Mucosa of rectum (tissue), 2 donors: ENCODE data around the gene EXT2.

Experiments used
- H3K27ac ChIP-seq, 2 donors: one replicate each; pipeline ENCODE4 v1.7.0; 2013; ENCODE audit warnings: inconsistent platforms in 2 of 2, low read depth in 2 of 2, low read length in 2 of 2
- H3K27me3 ChIP-seq, 2 donors: one replicate each; pipeline ENCODE4 v1.7.0; 2013; ENCODE audit warnings: low read length in 2 of 2; ENCODE audit not compliant: control insufficient read depth in 2 of 2, insufficient read depth in 2 of 2
- H3K36me3 ChIP-seq, 2 donors: one replicate each; pipeline ENCODE4 v1.7.0; 2013; ENCODE audit warnings: low read length in 2 of 2; ENCODE audit not compliant: control insufficient read depth in 2 of 2, insufficient read depth in 2 of 2
- H3K4me1 ChIP-seq, 2 donors: one replicate each; pipeline ENCODE4 v1.7.0; 2013; ENCODE audit warnings: low read length in 2 of 2, mild to moderate bottlenecking in 1 of 2; ENCODE audit not compliant: control insufficient read depth in 2 of 2, insufficient read depth in 2 of 2
- H3K4me3 ChIP-seq, 2 donors: one replicate each; pipeline ENCODE4 v1.7.0; 2013; ENCODE audit warnings: low read length in 2 of 2
- H3K9ac ChIP-seq, 2 donors: one replicate each; pipeline ENCODE4 v1.7.0; 2013; ENCODE audit warnings: low read length in 2 of 2, low read depth in 1 of 2, mild to moderate bottlenecking in 1 of 2
- H3K9me3 ChIP-seq, 2 donors: one replicate each; pipeline ENCODE4 v1.7.0; 2013; ENCODE audit warnings: low read length in 2 of 2; ENCODE audit not compliant: control insufficient read depth in 2 of 2
- donor health status: healthy.
- donor health status: Normal muscosa, but diverticular disease.

Gene EXT2

DNA sequence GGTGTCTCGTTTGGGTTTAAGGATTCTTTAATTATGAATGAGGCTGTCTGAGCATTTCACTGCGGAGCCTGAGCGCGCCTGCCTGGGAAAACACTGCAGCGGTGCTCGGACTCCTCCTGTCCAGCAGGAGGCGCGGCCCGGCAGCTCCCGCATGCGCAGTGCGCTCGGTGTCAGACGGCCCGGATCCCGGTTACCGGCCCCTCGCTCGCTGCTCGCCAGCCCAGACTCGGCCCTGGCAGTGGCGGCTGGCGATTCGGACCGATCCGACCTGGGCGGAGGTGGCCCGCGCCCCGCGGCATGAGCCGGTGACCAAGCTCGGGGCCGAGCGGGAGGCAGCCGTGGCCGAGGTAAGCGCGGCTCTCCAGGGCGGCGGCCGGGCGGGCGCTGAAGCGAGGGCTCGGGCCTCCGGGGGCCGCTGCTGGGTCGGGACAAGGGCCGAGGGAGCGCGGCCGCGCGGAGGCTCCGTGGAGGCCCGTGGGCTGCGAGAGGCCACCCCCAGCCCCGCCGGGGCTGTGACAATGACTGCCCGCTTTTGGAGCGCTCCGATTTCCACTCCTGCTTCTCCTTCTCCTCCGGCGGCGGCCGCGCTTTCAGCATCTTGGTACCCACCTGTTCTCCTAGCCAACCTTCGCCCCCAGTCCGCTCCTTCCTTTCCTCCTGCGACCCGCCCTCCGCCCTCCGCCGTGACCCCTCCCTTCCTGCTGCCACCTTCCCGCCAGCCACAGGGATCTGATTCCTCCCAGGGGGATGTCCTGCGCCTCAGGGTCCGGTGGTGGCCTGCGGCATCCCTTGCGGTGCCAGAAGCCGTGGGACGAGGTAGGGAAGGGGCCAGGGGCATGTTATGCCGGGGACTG is at the start of gene EXT2:
TSS of gene EXT2 (plus strand) at position 173 of the 854 bp plus-strand sequence. CDS start 12,035 bp downstream, outside the sequence.
- H3K27ac ChIP-seq: peak within 1 kb of the TSS; percentile 74 to 81
- H3K36me3 ChIP-seq: peaks cover 0 to 2% of the 10 kb centered on the region in 2 donors

DNA sequence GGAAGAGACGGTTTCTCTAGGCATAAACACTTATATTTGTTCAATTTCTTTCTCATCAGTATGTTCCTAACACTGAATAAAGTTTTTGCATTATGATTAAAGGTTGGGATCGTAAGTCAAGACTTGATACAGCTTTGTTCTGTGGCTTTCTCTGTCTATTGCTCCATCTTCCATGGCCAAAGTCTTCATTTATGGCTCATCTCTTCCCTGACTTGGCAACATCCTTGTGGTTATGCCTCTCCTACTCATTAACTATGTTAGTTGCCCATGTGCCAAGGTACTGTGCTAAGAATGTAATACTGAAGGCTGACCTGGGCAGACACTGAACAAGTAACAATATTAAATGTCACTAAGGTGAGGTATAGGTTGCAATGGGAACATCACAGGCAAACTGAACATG is 49.3 kb upstream of the EXT2 start:
- Histone ChIP-seq H3K27me3 (no peaks in the 10 kb centered on the region), H3K4me3 (no peak overlapping the region), H3K9me3 (no peaks in the 10 kb centered on the region), H3K36me3 (no peaks in the 10 kb centered on the region), H3K27ac (no peak overlapping the region), H3K9ac (no peak overlapping the region), H3K4me1 (no peaks in the 10 kb centered on the region)

More for the DNA sequence above, at the start of gene EXT2:
- peaks cover 7 to 8% of the 10 kb centered on the region in 2 donors for H3K4me1 ChIP-seq
- no peaks in the 10 kb centered on the region for H3K9me3 ChIP-seq
- H3K9ac ChIP-seq: peak within 1 kb of the TSS; percentile 63 to 90
- no peaks in the 10 kb centered on the region for H3K27me3 ChIP-seq
- H3K4me3 ChIP-seq: peak within 1 kb of the TSS; percentile 83 to 87

- Histone ChIP-seq H3K36me3 (no peaks in the 10 kb centered on the region), H3K27me3 (no peaks in the 10 kb centered on the region), H3K4me1 (no peaks in the 10 kb centered on the region), H3K27ac (no peak overlapping the region), H3K9me3 (no peaks in the 10 kb centered on the region), H3K9ac (no peak overlapping the region), H3K4me3 (no peak overlapping the region)
Observed at GRCh38 chr11:44047298-44047697, 48.2 kb upstream of the EXT2 start.

- Histone ChIP-seq H3K27ac (no peak within 1 kb of the TSS), H3K4me3 (no peak within 1 kb of the TSS), H3K36me3 (no peaks in the 10 kb centered on the region), H3K9me3 (no peaks in the 10 kb centered on the region), H3K4me1 (no peaks in the 10 kb centered on the region), H3K9ac (no peak within 1 kb of the TSS), H3K27me3 (no peaks in the 10 kb centered on the region)
Observed at GRCh38 chr11:44047931-44048431, 47.5 kb upstream of the EXT2 start, which contains the start of gene ACCSL. ACCSL (plus strand) TSS chr11:44047981; CDS start chr11:44048037, 56 bp downstream.

DNA sequence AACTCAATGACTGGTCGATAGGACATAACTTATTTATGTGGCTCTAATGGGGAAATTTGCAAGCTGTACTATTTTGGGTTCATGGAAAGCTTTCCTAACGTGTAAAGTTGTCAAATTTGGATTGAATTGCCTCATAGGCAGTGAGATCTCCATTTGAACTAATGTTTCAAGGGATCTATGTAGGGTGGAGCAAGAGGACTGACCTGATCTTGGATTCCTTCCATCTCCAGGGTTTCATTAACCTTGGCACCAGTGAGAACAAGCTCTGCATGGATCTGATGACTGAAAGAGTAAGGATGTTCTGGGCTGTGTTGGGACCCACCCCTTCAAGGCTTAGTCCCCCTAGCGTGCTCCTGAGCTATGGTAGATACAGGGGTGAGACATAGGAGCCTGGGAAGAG is 45.6 kb upstream of the EXT2 start:
- no peak overlapping the region for H3K27ac ChIP-seq

DNA sequence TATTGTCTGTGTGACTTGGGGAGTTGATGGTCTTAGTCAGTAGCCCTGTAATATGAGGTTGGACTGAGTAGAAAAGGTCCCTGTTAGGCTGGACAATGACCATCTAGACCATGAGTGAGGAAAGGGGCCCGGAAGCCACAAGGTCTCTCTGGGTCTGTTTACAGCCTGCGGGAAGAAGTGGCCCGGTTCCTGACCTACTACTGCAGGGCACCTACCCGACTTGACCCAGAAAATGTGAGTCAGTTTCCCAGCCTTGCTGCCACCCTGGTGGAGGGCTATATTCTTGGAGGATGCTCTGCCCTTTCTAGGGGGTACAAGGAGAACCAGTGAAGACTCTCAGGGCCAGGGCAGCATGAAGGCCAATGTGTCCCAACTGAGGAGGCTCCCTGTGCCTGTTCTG is 44.3 kb upstream of the EXT2 start:
- H3K27me3 ChIP-seq: no peaks in the 10 kb centered on the region
- H3K36me3 ChIP-seq: no peaks in the 10 kb centered on the region
- H3K27ac ChIP-seq: no peak overlapping the region
- no peaks in the 10 kb centered on the region for H3K9me3 ChIP-seq
- H3K4me3 ChIP-seq: no peak overlapping the region
- no peak overlapping the region for H3K9ac ChIP-seq
- no peaks in the 10 kb centered on the region for H3K4me1 ChIP-seq

More for the DNA sequence above, 45.6 kb upstream of the EXT2 start:
- H3K36me3 ChIP-seq: no peaks in the 10 kb centered on the region
- no peak overlapping the region for H3K9ac ChIP-seq
- no peak overlapping the region for H3K4me3 ChIP-seq
- H3K9me3 ChIP-seq: no peaks in the 10 kb centered on the region
- H3K4me1 ChIP-seq: no peaks in the 10 kb centered on the region
- no peaks in the 10 kb centered on the region for H3K27me3 ChIP-seq

DNA sequence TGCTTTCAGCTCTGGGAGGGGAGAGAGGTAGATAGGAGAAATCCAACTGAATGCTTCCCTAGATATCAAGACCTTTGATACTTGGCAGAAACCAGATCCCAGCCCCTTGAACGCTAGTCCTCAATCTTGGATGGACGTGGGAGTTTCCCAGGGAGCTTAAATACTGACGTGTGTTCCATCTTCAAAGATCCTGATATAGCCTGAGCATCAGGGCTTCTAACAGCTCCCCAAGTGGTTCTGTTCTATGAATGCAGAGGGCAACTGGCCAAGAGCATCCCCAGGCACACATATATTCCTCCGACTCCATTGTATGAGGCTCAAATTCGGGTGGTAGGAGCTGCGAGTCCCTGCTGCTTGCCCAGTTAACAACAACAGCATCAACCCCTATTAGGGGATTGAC is 38.1 kb upstream of the EXT2 start:
- no peaks in the 10 kb centered on the region for H3K4me1 ChIP-seq
- no peaks in the 10 kb centered on the region for H3K27me3 ChIP-seq
- no peak overlapping the region for H3K4me3 ChIP-seq
- H3K27ac ChIP-seq: no peak overlapping the region
- H3K36me3 ChIP-seq: no peaks in the 10 kb centered on the region
- no peak overlapping the region for H3K9ac ChIP-seq
- no peaks in the 10 kb centered on the region for H3K9me3 ChIP-seq

DNA sequence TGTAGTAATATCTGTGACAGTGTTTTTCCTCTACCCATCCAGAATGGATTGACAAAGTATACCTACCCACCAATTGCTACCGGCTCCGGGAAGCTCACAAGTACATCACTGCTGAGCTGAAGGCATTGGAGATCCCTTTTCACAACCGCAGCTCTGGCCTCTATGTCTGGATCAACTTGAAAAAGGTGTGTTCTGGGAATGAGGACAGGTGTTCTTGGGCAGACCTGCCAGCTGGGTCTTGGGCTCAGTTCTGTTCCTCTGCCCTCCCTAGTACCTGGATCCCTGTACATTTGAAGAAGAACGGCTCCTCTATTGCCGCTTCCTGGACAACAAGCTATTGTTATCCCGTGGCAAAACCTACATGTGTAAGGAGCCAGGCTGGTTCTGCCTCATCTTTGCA is 37.2 kb upstream of the EXT2 start:
- no peak overlapping the region for H3K4me3 ChIP-seq
- no peak overlapping the region for H3K27ac ChIP-seq
- no peaks in the 10 kb centered on the region for H3K36me3 ChIP-seq
- H3K9me3 ChIP-seq: no peaks in the 10 kb centered on the region
- H3K27me3 ChIP-seq: no peaks in the 10 kb centered on the region
- H3K4me1 ChIP-seq: no peaks in the 10 kb centered on the region
- no peak overlapping the region for H3K9ac ChIP-seq

GRCh38 chr11:44065161-44065661 is 30.3 kb upstream of the EXT2 start:
- peak overlapping the region in 1 of 2 donors; percentile 78 for H3K9ac ChIP-seq
- H3K27ac ChIP-seq: peak overlapping the region; percentile 90 to 92
- H3K4me1 ChIP-seq: peaks cover 9% of the 10 kb centered on the region in 2 donors
- no peaks in the 10 kb centered on the region for H3K36me3 ChIP-seq
- H3K4me3 ChIP-seq: no peak overlapping the region
- H3K27me3 ChIP-seq: no peaks in the 10 kb centered on the region
- no peaks in the 10 kb centered on the region for H3K9me3 ChIP-seq
